Keratinocyte (primary cell): Measurements from ENCODE around the gene TECPR1. TPM values are rescaled to one million over a fixed set of nuclear protein-coding genes. Genes with fewer than 3 reads are reported as not detected.

Experiments used
- DNase-seq: peaks from one replicate; pipeline ENCODE4 v3.0.0-alpha.2; 2011; ENCODE audit warnings: low read depth, missing footprints, low spot score
- FAIRE-seq: peaks from 2 replicates; lab custom pipeline; 2011; peaks lifted over from hg19 to GRCh38; lab: Jason Lieb, UNC
- H2AFZ ChIP-seq: 2 replicates; pipeline ENCODE4 v1.6.0; 2012; ENCODE audit warnings: low read length, control low read depth, inconsistent platforms; ENCODE audit not compliant: control insufficient read depth
- H3K27ac ChIP-seq: 2 replicates; pipeline ENCODE4 v1.5.1; 2011; ENCODE audit warnings: low read length; ENCODE audit not compliant: control insufficient read depth, insufficient read depth
- H3K27me3 ChIP-seq: 3 replicates; pipeline ENCODE4 v1.6.0; 2011; ENCODE audit warnings: low read length; ENCODE audit not compliant: control insufficient read depth, insufficient read depth; ENCODE audit errors: extremely low read depth
- H3K36me3 ChIP-seq, 2 experiments: 2 replicates in 1 of 2; 3 replicates in 1 of 2; pipeline ENCODE4 v1.5.1; 2011; ENCODE audit warnings: low read length in 2 of 2, mild to moderate bottlenecking in 1 of 2; ENCODE audit not compliant: control insufficient read depth in 2 of 2, insufficient read depth in 2 of 2; ENCODE audit errors: extremely low read depth in 1 of 2
- H3K4me1 ChIP-seq: 3 replicates; pipeline ENCODE4 v1.5.1; 2011; ENCODE audit warnings: low read length; ENCODE audit not compliant: control insufficient read depth, insufficient read depth; ENCODE audit errors: extremely low read depth
- H3K4me2 ChIP-seq: 3 replicates; pipeline ENCODE4 v1.6.0; 2011; ENCODE audit warnings: low read depth, low read length; ENCODE audit not compliant: control insufficient read depth, insufficient read depth; ENCODE audit errors: extremely low read depth
- H3K4me3 ChIP-seq, 3 experiments: fragments of 200-600 bp in 1 of 3; sonication (generic) in 1 of 3; 2 replicates in 2 of 3; 3 replicates in 1 of 3; pipeline ENCODE4 v1.5.1; 2011 to 2016; ENCODE audit warnings: low read length in 3 of 3, mild to moderate bottlenecking in 3 of 3, control low read depth in 2 of 3, inconsistent platforms in 1 of 3, low read depth in 1 of 3, mixed read lengths in 1 of 3, mixed run types in 1 of 3, moderate library complexity in 1 of 3; ENCODE audit not compliant: control insufficient read depth in 2 of 3, insufficient read depth in 2 of 3; ENCODE audit errors: extremely low read depth in 1 of 3
- H3K79me2 ChIP-seq: 2 replicates; pipeline ENCODE4 v1.6.0; 2012; ENCODE audit warnings: low read length; ENCODE audit not compliant: control insufficient read depth, insufficient read depth
- H3K9ac ChIP-seq: 3 replicates; pipeline ENCODE4 v1.6.0; 2011; ENCODE audit warnings: low read length; ENCODE audit not compliant: control insufficient read depth, insufficient read depth; ENCODE audit errors: extremely low read depth
- H3K9me1 ChIP-seq: 3 replicates; pipeline ENCODE4 v1.6.0; 2011; ENCODE audit warnings: low read length; ENCODE audit not compliant: control insufficient read depth, insufficient read depth; ENCODE audit errors: extremely low read depth
- H3K9me3 ChIP-seq: 2 replicates; pipeline ENCODE4 v1.5.1; 2012; ENCODE audit warnings: low read depth, low read length; ENCODE audit not compliant: control insufficient read depth
- H4K20me1 ChIP-seq: 3 replicates; pipeline ENCODE4 v1.6.0; 2011; ENCODE audit warnings: low read length; ENCODE audit not compliant: control insufficient read depth, insufficient read depth; ENCODE audit errors: extremely low read depth
- EZH2 ChIP-seq: IDR thresholded peaks from one replicate; pipeline ENCODE4 v1.6.1; 2012; ENCODE audit warnings: inconsistent platforms, mild to moderate bottlenecking, low read length, moderate library complexity
- dilution Hi-C: fragments of 300-500 bp; cut with MboI; formaldehyde crosslinking; loops from one replicate; pipeline ENCODE4 v1.7.0; 2020; ENCODE audit warnings: low sequenced_read_pairs; ENCODE audit not compliant: extremely low pct_ligation_motif_present
- polyA plus RNA-seq, 5 experiments: library from polyadenylated mRNA; depleted of rRNA in 3 of 5; stranded (reverse) in 3 of 5; stranded (forward) in 1 of 5; unstranded in 1 of 5; fragments of >200 nt; gene quantifications; 1 replicate in 1 of 5; 2 replicates in 3 of 5; 3 replicates in 1 of 5; pipeline versions ENCODE4 v1.2.1 to v1.2.3, GENCODE V29; 2011 to 2012; ENCODE audit warnings: missing spikeins in 2 of 5, low read depth in 1 of 5, low replicate concordance in 1 of 5
- TF ChIP-seq, protein P1 (sequence below), 3 experiments: IDR thresholded peaks in 1 of 3; conservative IDR thresholded peaks in 1 of 3; optimal IDR thresholded peaks in 1 of 3; 2 replicates in 2 of 3; 3 replicates in 1 of 3; pipeline versions ENCODE3 to v1.5.1; 2011; ENCODE audit warnings: low read length in 3 of 3, mild to moderate bottlenecking in 3 of 3, moderate library complexity in 2 of 3, control low read depth in 1 of 3, inconsistent platforms in 1 of 3; ENCODE audit not compliant: insufficient read depth in 2 of 3; ENCODE audit errors: extremely low read depth in 1 of 3

The TECPR1 gene
- polyA plus RNA-seq, 1 donor (not counting 4 experiments of a cell fraction or from before 2014, with no cell fraction given): 2.4 TPM

DNA sequence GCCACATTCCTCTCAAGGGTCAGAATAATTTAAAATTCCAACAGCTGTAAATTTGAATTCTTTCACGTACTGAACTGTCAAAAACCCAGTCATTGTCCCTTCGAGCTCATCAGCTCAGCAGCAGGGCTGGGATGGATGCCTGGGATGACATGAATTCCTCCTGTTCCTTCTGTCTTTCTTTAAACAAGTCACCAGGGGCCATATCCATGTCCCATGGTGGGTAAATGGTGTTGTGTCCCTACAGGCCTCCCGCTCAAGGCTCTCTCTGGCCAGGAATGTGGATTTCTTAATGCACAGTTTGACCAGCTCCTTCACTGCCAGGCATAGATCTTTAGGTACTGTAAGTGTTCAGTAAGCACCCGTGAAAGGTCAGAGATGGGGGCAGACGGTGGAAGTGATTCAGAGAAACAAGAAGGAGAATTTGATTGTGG is 13.8 kb upstream of the TECPR1 start:
- no peak for FAIRE-seq
- no peak overlapping the region for H3K9ac ChIP-seq

DNA sequence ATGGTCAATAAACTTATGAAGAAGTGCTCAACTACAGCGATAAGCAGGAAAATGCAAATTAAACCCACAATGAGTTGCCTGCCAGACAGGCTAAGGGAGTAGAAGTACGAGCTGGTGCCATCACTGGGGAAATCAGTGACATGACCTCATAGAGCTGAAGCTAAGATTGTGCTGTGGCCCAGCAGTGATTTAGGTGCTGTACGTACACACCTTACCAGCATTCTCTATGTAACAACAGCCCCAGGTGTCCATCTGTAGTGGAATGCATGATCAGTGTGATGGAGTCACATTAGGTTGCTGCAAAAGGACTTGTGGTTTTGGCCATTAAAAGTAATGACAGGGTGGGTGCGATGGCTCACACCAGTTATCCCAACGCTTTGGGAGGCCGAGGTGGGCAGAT is 5.7 kb upstream of the TECPR1 start:
- no peak overlapping the region for H3K27ac ChIP-seq
- dilution Hi-C loops: no loop called here
- H3K79me2 ChIP-seq: peaks cover 12% of the 10 kb centered on the region
- no peaks in the 10 kb centered on the region for H3K9me3 ChIP-seq
- H3K27me3 ChIP-seq: no peaks in the 10 kb centered on the region
- TF ChIP-seq, protein P1, sequence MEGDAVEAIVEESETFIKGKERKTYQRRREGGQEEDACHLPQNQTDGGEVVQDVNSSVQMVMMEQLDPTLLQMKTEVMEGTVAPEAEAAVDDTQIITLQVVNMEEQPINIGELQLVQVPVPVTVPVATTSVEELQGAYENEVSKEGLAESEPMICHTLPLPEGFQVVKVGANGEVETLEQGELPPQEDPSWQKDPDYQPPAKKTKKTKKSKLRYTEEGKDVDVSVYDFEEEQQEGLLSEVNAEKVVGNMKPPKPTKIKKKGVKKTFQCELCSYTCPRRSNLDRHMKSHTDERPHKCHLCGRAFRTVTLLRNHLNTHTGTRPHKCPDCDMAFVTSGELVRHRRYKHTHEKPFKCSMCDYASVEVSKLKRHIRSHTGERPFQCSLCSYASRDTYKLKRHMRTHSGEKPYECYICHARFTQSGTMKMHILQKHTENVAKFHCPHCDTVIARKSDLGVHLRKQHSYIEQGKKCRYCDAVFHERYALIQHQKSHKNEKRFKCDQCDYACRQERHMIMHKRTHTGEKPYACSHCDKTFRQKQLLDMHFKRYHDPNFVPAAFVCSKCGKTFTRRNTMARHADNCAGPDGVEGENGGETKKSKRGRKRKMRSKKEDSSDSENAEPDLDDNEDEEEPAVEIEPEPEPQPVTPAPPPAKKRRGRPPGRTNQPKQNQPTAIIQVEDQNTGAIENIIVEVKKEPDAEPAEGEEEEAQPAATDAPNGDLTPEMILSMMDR (optimal IDR thresholded peaks at IDR 0.05 in 1 of 3, IDR thresholded peaks at IDR 0.05 in 1 of 3, conservative IDR thresholded peaks at IDR 0.05 in 1 of 3; ENCODE audit: extremely low read depth in 1 of 3, insufficient read depth in 2 of 3, low read length in 3 of 3): no peak
- TF ChIP-seq EZH2: no peak
- H3K36me3 ChIP-seq: peaks cover 0 to 11% of the 10 kb centered on the region in 2 experiments
- DNase-seq (no peak), FAIRE-seq (no peak)
- no peak overlapping the region for H2AFZ ChIP-seq
- no peaks in the 10 kb centered on the region for H4K20me1 ChIP-seq
- H3K4me3 ChIP-seq: no peak overlapping the region
- no peak overlapping the region for H3K4me2 ChIP-seq
- no peak overlapping the region for H3K9ac ChIP-seq
- H3K4me1 ChIP-seq: peaks cover 5% of the 10 kb centered on the region
- H3K9me1 ChIP-seq: no peaks in the 10 kb centered on the region

More for the DNA sequence above, 13.8 kb upstream of the TECPR1 start:
- Histone ChIP-seq H3K79me2 (no peaks in the 10 kb centered on the region), H4K20me1 (no peaks in the 10 kb centered on the region), H3K9me3 (no peaks in the 10 kb centered on the region), H3K27ac (no peak overlapping the region), H3K27me3 (no peaks in the 10 kb centered on the region), H3K36me3 (peaks cover 0 to 4% of the 10 kb centered on the region in 2 experiments), H3K9me1 (no peaks in the 10 kb centered on the region), H2AFZ (no peak overlapping the region), H3K4me1 (no peaks in the 10 kb centered on the region), H3K4me2 (no peak overlapping the region), H3K4me3 (no peak overlapping the region)
- dilution Hi-C loops: no loop called here
- no peak for TF ChIP-seq EZH2
- TF ChIP-seq, protein P1 (optimal IDR thresholded peaks at IDR 0.05 in 1 of 3, IDR thresholded peaks at IDR 0.05 in 1 of 3, conservative IDR thresholded peaks at IDR 0.05 in 1 of 3; ENCODE audit: extremely low read depth in 1 of 3, insufficient read depth in 2 of 3, low read length in 3 of 3): no peak
- no peak for DNase-seq
